HTERT RPE-1 (cell line): Measurements from ENCODE around the gene ZNF488.

ENCODE experiments used
- in situ Hi-C: fragments of 300-500 bp; cut with MboI; formaldehyde crosslinking; loops from 4 replicates; pipeline ENCODE4 v1.14.3; 2020; ENCODE audit warnings: low sequenced_read_pairs

The ZNF488 gene

GRCh38 chr10:47383261-47384147 lies 589 bp downstream of the ZNF488 start:
- in situ Hi-C loops = no loop called here

- in situ Hi-C loops = no loop called here
These were observed 2.4 kb downstream of the ZNF488 start for GRCh38 chr10:47381427-47382379.

GRCh38 chr10:47381103-47381395 lies 3.0 kb downstream of the ZNF488 start:
- in situ Hi-C loops = no loop called here

GRCh38 chr10:47380341-47381102 lies 3.6 kb downstream of the ZNF488 start:
- in situ Hi-C loops = no loop called here

GRCh38 chr10:47379901-47380300 lies 4.2 kb downstream of the ZNF488 start:
- in situ Hi-C loops = no loop called here

- in situ Hi-C loops = no loop called here
These were observed 4.7 kb downstream of the ZNF488 start for GRCh38 chr10:47379445-47379785.

- in situ Hi-C loops = no loop called here
These were observed 5.3 kb downstream of the ZNF488 start for GRCh38 chr10:47378606-47379444.

- in situ Hi-C loops = no loop called here
These were observed 5.9 kb downstream of the ZNF488 start for GRCh38 chr10:47378183-47378510.

- in situ Hi-C loops = no loop called here
These were observed 7.4 kb downstream of the ZNF488 start for GRCh38 chr10:47376522-47377220.

- in situ Hi-C loops = no loop called here
These were observed 9.2 kb downstream of the ZNF488 start for GRCh38 chr10:47374611-47375536.

- in situ Hi-C loops = no loop called here
These were observed 11.4 kb downstream of the ZNF488 start for GRCh38 chr10:47372726-47373125.

- in situ Hi-C loops = no loop called here
These were observed 12.2 kb downstream of the ZNF488 start for GRCh38 chr10:47371629-47372485.

- in situ Hi-C loops = no loop called here
These were observed 13.2 kb downstream of the ZNF488 start for GRCh38 chr10:47370878-47371277.

- in situ Hi-C loops = no loop called here
These were observed 13.9 kb downstream of the ZNF488 start for GRCh38 chr10:47370015-47370767.

GRCh38 chr10:47369251-47369894 lies 14.7 kb downstream of the ZNF488 start:
- in situ Hi-C loops = no loop called here

GRCh38 chr10:47368431-47369180 lies 15.5 kb downstream of the ZNF488 start:
- in situ Hi-C loops = no loop called here
